Right atrium auricular region (tissue), 2 donors: Measurements from ENCODE around the gene SCFD2. TPM values are rescaled to one million over a fixed set of nuclear protein-coding genes. Genes with fewer than 3 reads are reported as not detected.

Experiments used
- DNase-seq: peaks from one replicate; pipeline ENCODE4 v3.0.0-alpha.2; 2019; ENCODE audit warnings: low spot score
- H3K27ac ChIP-seq, 2 donors: fragments of 200-600 bp; sonication (generic); 1 replicate in 1 of 2; 2 replicates in 1 of 2; pipeline ENCODE4 v1.5.1; 2016 to 2019
- H3K27me3 ChIP-seq, 2 donors: fragments of 200-600 bp; sonication (generic); one replicate each; pipeline versions ENCODE4 v1.5.1 to v1.6.0; 2017 to 2019
- H3K36me3 ChIP-seq: fragments of 200-600 bp; sonication (generic); one replicate; pipeline ENCODE4 v1.5.1; 2016
- H3K4me1 ChIP-seq, 2 donors: fragments of 200-600 bp; sonication (generic); one replicate each; pipeline versions ENCODE4 v1.5.1 to v1.6.0; 2017 to 2019
- H3K4me3 ChIP-seq, 2 donors: fragments of 200-600 bp; sonication (generic); 1 replicate in 1 of 2; 2 replicates in 1 of 2; pipeline ENCODE4 v1.5.1; 2017 to 2019; ENCODE audit warnings: mild to moderate bottlenecking in 1 of 2, moderate library complexity in 1 of 2
- H3K9me3 ChIP-seq, 2 donors: fragments of 200-600 bp; sonication (generic); one replicate each; pipeline ENCODE4 v1.5.1; 2019
- total RNA-seq, 2 donors: library from RNA; depleted of rRNA; stranded (reverse); fragments of >200 nt; gene quantifications; one replicate each; pipeline ENCODE4 v1.1.0, GENCODE V29; 2016
- TF ChIP-seq, protein P1 (sequence below), 2 donors: fragments of 200-600 bp; sonication (generic); IDR thresholded peaks; one replicate each; pipeline ENCODE4 v1.5.1; 2019; ENCODE audit warnings: antibody characterized with exemption in 2 of 2

SCFD2 gene
- total RNA-seq, 2 donors from 2014 or later, result 8.1 to 9.4 TPM

DNA sequence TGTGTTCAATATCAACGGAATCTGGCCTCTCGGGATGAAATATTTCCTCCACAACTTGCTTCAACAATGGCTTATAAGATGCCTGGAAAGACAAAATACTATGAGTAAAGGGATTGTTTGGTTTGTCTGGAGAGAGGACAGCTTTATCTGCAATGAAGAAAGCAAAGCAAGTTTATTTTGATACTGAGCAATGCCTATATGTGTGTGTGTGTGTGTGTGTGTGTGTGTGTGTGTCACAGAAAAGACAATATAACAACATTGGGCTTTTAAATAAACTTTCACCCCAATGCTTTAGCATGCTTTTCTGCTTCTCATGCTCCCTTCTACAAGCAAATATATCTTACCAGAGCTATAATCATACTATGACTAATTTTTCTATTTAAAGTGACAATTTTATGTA, 458.4 kb downstream of the SCFD2 start:
- Histone ChIP-seq H3K9me3 (no peaks in the 10 kb centered on the region), H3K27ac (no peak overlapping the region), H3K4me3 (no peak overlapping the region), H3K36me3 (no peaks in the 10 kb centered on the region), H3K27me3 (no peaks in the 10 kb centered on the region), H3K4me1 (peaks cover 0 to 7% of the 10 kb centered on the region in 2 donors)
- TF ChIP-seq, protein P1, sequence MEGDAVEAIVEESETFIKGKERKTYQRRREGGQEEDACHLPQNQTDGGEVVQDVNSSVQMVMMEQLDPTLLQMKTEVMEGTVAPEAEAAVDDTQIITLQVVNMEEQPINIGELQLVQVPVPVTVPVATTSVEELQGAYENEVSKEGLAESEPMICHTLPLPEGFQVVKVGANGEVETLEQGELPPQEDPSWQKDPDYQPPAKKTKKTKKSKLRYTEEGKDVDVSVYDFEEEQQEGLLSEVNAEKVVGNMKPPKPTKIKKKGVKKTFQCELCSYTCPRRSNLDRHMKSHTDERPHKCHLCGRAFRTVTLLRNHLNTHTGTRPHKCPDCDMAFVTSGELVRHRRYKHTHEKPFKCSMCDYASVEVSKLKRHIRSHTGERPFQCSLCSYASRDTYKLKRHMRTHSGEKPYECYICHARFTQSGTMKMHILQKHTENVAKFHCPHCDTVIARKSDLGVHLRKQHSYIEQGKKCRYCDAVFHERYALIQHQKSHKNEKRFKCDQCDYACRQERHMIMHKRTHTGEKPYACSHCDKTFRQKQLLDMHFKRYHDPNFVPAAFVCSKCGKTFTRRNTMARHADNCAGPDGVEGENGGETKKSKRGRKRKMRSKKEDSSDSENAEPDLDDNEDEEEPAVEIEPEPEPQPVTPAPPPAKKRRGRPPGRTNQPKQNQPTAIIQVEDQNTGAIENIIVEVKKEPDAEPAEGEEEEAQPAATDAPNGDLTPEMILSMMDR (IDR thresholded peaks at IDR 0.05), result no peak
- no peak for DNase-seq

DNA sequence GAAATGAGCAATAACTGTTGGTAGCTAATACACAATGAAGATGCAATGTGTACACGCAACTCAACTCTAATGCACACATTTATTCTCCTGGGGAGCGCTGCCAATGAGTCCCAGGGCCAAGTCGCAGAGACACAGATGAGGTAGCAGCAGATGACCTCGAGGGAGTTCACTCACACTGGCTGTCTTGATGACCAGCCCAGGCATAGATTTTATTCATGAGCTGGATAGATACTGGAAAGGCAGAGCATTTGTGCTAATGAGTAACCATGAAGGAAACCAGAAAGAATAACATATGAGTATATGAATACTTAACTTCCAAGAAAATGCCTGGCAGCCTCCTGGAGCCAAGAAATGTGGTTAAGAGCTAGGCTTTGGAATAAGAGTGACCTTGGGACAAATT, 461.4 kb downstream of the SCFD2 start:
- Histone ChIP-seq H3K9me3 (no peaks in the 10 kb centered on the region), H3K36me3 (no peaks in the 10 kb centered on the region), H3K4me1 (no peaks in the 10 kb centered on the region), H3K27me3 (no peaks in the 10 kb centered on the region), H3K4me3 (no peak overlapping the region), H3K27ac (no peak overlapping the region)
- DNase-seq, result no peak
- TF ChIP-seq, protein P1 (IDR thresholded peaks at IDR 0.05), result no peak

DNA sequence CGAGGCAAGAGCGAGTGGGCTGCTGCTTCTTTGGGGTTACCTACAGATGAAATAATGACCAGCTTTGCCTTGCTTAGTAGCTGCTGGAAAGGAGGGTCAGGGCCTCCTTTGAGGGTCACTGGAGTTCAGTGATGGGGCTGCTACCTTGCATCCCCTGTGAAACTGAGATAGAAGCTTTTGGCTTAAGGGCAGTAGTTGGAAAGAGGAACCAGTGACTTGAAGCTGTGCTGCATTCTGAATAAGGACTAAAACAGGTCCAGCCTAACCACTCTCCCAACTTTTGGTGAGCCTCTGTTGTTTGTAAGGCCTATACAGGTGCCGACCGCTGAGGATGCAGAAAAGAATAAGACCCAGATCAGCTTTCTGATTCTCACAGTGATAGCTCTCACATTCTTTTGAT, 462.6 kb downstream of the SCFD2 start:
- no peaks in the 10 kb centered on the region for H3K9me3 ChIP-seq
- H3K4me3 ChIP-seq, result no peak overlapping the region
- no peaks in the 10 kb centered on the region for H3K36me3 ChIP-seq
- H3K27ac ChIP-seq, result no peak overlapping the region
- no peaks in the 10 kb centered on the region for H3K4me1 ChIP-seq
- TF ChIP-seq, protein P1 (IDR thresholded peaks at IDR 0.05), result no peak
- no peak for DNase-seq
- H3K27me3 ChIP-seq, result no peaks in the 10 kb centered on the region

DNA sequence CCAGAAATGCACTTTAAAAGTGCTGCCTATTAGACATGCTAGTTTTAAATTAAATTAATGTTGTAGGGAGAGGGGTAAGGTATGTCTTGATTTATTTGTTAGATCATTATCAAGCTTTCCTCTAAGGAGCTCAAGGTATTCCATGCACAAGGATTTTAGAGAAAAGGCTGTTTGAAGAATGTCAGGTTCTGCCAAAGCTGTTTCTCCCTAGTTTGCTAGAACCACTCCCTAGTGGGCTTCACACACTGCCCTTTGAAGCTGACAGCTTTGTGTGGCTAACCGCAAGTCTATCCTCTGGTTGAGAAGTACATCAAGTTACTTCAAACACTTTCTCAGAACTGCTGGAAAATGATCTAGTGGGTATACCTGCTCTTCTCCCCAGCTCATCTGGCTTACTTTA, 471.4 kb downstream of the SCFD2 start:
- no peaks in the 10 kb centered on the region for H3K27me3 ChIP-seq
- DNase-seq, result no peak
- TF ChIP-seq, protein P1 (IDR thresholded peaks at IDR 0.05), result no peak

DNA sequence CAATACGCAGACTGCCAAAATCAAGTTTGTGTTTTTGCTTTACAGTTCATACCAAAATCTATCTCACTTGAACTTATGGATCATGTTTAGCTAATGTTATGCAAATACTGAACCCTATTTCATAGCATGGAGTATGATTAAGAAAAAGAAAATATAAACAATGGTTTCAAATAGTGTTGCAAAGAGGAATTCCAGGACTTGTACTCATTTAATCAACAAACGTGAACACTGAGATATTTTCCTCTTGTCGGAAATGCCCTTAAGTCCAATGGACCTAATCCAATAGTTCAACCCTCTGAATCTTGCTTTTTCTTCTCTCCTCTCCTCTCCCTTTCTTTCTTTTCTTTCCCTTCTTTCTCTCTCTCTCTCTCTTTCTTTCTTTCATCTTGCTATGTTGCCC, 473.0 kb downstream of the SCFD2 start:
- no peaks in the 10 kb centered on the region for H3K4me1 ChIP-seq
- DNase-seq, result no peak
- H3K4me3 ChIP-seq, result no peak overlapping the region
- TF ChIP-seq, protein P1 (IDR thresholded peaks at IDR 0.05), result no peak
- H3K9me3 ChIP-seq, result no peaks in the 10 kb centered on the region
- no peak overlapping the region for H3K27ac ChIP-seq
- no peaks in the 10 kb centered on the region for H3K27me3 ChIP-seq
- H3K36me3 ChIP-seq, result no peaks in the 10 kb centered on the region

More for the DNA sequence above, 471.4 kb downstream of the SCFD2 start:
- no peak overlapping the region for H3K4me3 ChIP-seq
- no peaks in the 10 kb centered on the region for H3K36me3 ChIP-seq
- no peak overlapping the region for H3K27ac ChIP-seq
- H3K9me3 ChIP-seq, result no peaks in the 10 kb centered on the region
- H3K4me1 ChIP-seq, result no peaks in the 10 kb centered on the region

DNA sequence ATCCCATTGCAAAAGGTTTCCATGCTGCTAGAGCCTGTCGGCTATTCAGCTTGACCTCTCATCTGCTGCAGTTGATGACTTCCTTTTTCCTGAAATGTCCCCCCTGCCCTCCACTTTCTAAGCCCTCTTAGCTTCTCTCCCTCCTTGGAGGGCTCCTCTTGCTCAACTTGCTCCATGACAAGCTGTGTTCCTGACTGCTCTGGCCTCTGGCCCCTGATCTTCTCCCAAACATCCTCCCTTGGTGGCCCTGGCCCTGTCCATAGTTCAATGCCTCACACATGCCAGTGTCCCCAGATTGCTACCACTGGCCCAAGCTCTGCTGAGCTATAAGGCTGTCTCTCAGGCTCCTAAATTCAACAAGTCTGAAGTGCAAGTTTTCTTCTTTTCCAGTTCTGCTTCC, 474.1 kb downstream of the SCFD2 start:
- DNase-seq, result no peak
- no peaks in the 10 kb centered on the region for H3K4me1 ChIP-seq
- no peaks in the 10 kb centered on the region for H3K27me3 ChIP-seq
- no peaks in the 10 kb centered on the region for H3K36me3 ChIP-seq
- no peak overlapping the region for H3K27ac ChIP-seq
- no peaks in the 10 kb centered on the region for H3K9me3 ChIP-seq
- TF ChIP-seq, protein P1 (IDR thresholded peaks at IDR 0.05), result no peak
- no peak overlapping the region for H3K4me3 ChIP-seq
